Right lung (tissue), 5 donors: ENCODE measurements around the gene LPCAT3. TPM values are rescaled to one million over a fixed set of nuclear protein-coding genes. Genes with fewer than 3 reads are reported as not detected.

ENCODE experiments used
- DNase-seq, 2 donors: peaks; one replicate each; pipeline ENCODE4 v3.0.0-alpha.2; 2013
- polyA plus RNA-seq, 5 donors: library from polyadenylated mRNA; unstranded; fragments of 120-200 nt; gene quantifications; one replicate each; pipeline versions ENCODE4 v1.2.1 to v1.2.3, GENCODE V29; 2013; ENCODE audit warnings: inconsistent platforms in 1 of 5, low replicate concordance in 1 of 5; ENCODE audit not compliant: insufficient read length in 5 of 5, insufficient read depth in 1 of 5

The LPCAT3 gene
- polyA plus RNA-seq, 5 donors, result 56.7 to 67.9 (median 60.4) TPM

GRCh38 chr12:7004287-7004803 lies 13.9 kb downstream of the LPCAT3 start:
- no peak for DNase-seq

- DNase-seq, result no peak
Measured at GRCh38 chr12:7001921-7002591, 16.2 kb downstream of the LPCAT3 start.

GRCh38 chr12:6998715-6999451 lies 19.4 kb downstream of the LPCAT3 start:
- DNase-seq, result no peak

GRCh38 chr12:6996040-6996441 lies 22.2 kb downstream of the LPCAT3 start:
- DNase-seq, result no peak

- DNase-seq, result peak; percentile 59 to 61
Measured at GRCh38 chr12:6987956-6988553, 30.2 kb downstream of the LPCAT3 start.

- DNase-seq, result no peak
Measured at GRCh38 chr12:6982532-6982931, 35.7 kb downstream of the LPCAT3 start.

GRCh38 chr12:6981152-6982052 lies 36.9 kb downstream of the LPCAT3 start:
- DNase-seq, result no peak

- DNase-seq, result no peak
Measured at GRCh38 chr12:6980740-6981139, 37.5 kb downstream of the LPCAT3 start.

- no peak for DNase-seq
Measured at GRCh38 chr12:6980075-6980474, 38.2 kb downstream of the LPCAT3 start.

- DNase-seq, result no peak
Measured at GRCh38 chr12:6979453-6979852, 38.8 kb downstream of the LPCAT3 start.

GRCh38 chr12:6979021-6979420 lies 39.3 kb downstream of the LPCAT3 start:
- DNase-seq, result no peak

- DNase-seq, result peak in 1 of 2 donors; percentile 51
Measured at GRCh38 chr12:6978611-6979011, 39.7 kb downstream of the LPCAT3 start.

GRCh38 chr12:6978188-6978587 lies 40.1 kb downstream of the LPCAT3 start:
- no peak for DNase-seq

GRCh38 chr12:6977653-6978052 lies 40.6 kb downstream of the LPCAT3 start:
- no peak for DNase-seq

GRCh38 chr12:6975297-6976032 lies 42.8 kb downstream of the LPCAT3 start:
- DNase-seq, result no peak

GRCh38 chr12:6974180-6974579 lies 44.1 kb downstream of the LPCAT3 start:
- no peak for DNase-seq

GRCh38 chr12:6970096-6970527 lies 48.2 kb downstream of the LPCAT3 start:
- no peak for DNase-seq

GRCh38 chr12:6968426-6968825 lies 49.9 kb downstream of the LPCAT3 start:
- no peak for DNase-seq

- DNase-seq, result no peak
Measured at GRCh38 chr12:6967651-6968100, 50.6 kb downstream of the LPCAT3 start.

- DNase-seq, result no peak
Measured at GRCh38 chr12:6966351-6966750, 51.9 kb downstream of the LPCAT3 start.

GRCh38 chr12:6965714-6966113 lies 52.6 kb downstream of the LPCAT3 start:
- DNase-seq, result no peak
